OCI-LY7 (cell line): ENCODE data around the gene ZBTB7A. TPM values are rescaled to one million over a fixed set of nuclear protein-coding genes. Genes with fewer than 3 reads are reported as not detected.

ENCODE experiments used
- BruUV-seq: library from RNA; stranded (reverse); fragments of 400-500 nt; replicated peaks from 2 replicates; lab custom pipeline; 2021; lab: Mats Ljungman, UMichigan
- CTCF ChIA-PET: fragments of 300-600 bp; sonication (Branson Sonifier 250); formaldehyde crosslinking; loops from one replicate; lab custom pipeline; 2022; ENCODE audit warnings: antibody characterized with exemption; ENCODE audit not compliant: unreplicated experiment; lab: Charles Lee
- POLR2A ChIA-PET: fragments of 300-600 bp; sonication (Branson Sonifier 250); formaldehyde crosslinking; loops from one replicate; lab custom pipeline; 2022; ENCODE audit warnings: antibody characterized with exemption; lab: Charles Lee
- DNase-seq: peaks from one replicate; pipeline ENCODE4 v3.0.0-alpha.2; 2015; ENCODE audit warnings: low spot score
- H2AFZ ChIP-seq: fragments of 200-600 bp; sonication (generic), shearing (Covaris generic); 2 replicates; pipeline ENCODE4 v1.6.1; 2014; ENCODE audit warnings: mild to moderate bottlenecking, antibody characterized with exemption, low read length, moderate library complexity
- H3K27ac ChIP-seq: fragments of 200-600 bp; sonication (generic); 2 replicates; pipeline ENCODE4 v1.5.1; 2014; ENCODE audit warnings: mixed run types, low read depth, mild to moderate bottlenecking, moderate library complexity, low read length, inconsistent platforms; ENCODE audit not compliant: poor library complexity, severe bottlenecking
- H3K36me3 ChIP-seq: fragments of 200-600 bp; sonication (generic); 2 replicates; pipeline ENCODE4 v1.6.1; 2014; ENCODE audit warnings: mild to moderate bottlenecking, antibody characterized with exemption, low read length, moderate library complexity, mixed read lengths; ENCODE audit not compliant: insufficient read depth
- H3K4me1 ChIP-seq: fragments of 200-600 bp; sonication (generic); 2 replicates; pipeline ENCODE4 v1.5.1; 2014; ENCODE audit warnings: mild to moderate bottlenecking, low read length; ENCODE audit not compliant: insufficient read depth, poor library complexity, severe bottlenecking
- H3K4me2 ChIP-seq: fragments of 200-600 bp; sonication (generic); 2 replicates; pipeline ENCODE4 v1.6.1; 2014; ENCODE audit warnings: mild to moderate bottlenecking, low read length
- H3K4me3 ChIP-seq: fragments of 200-600 bp; sonication (generic); 2 replicates; pipeline ENCODE4 v1.5.1; 2014; ENCODE audit warnings: mild to moderate bottlenecking, low read depth, low read length; ENCODE audit not compliant: poor library complexity, severe bottlenecking
- H3K79me2 ChIP-seq: fragments of 200-600 bp; sonication (generic); 2 replicates; pipeline ENCODE4 v1.6.1; 2016; ENCODE audit warnings: low read depth, mild to moderate bottlenecking, low read length, moderate library complexity, mixed read lengths; ENCODE audit not compliant: insufficient read depth
- H3K9me2 ChIP-seq: fragments of 200-600 bp; sonication (generic); 2 replicates; pipeline ENCODE4 v1.6.1; 2016; ENCODE audit warnings: mild to moderate bottlenecking, low read length, mixed read lengths; ENCODE audit not compliant: insufficient read depth
- H3K9me3 ChIP-seq: fragments of 200-600 bp; sonication (generic); 2 replicates; pipeline ENCODE4 v1.6.1; 2014; ENCODE audit warnings: mild to moderate bottlenecking, mixed run types, low read length, mixed read lengths
- H4K20me1 ChIP-seq: fragments of 200-600 bp; sonication (generic); 2 replicates; pipeline ENCODE4 v1.6.1; 2014; ENCODE audit warnings: mild to moderate bottlenecking, antibody characterized with exemption, low read length, moderate library complexity, mixed read lengths; ENCODE audit not compliant: insufficient read depth
- EZH2phosphoT487 ChIP-seq: fragments of 200-600 bp; sonication (generic); IDR thresholded peaks from 2 replicates; pipeline ENCODE4 v1.6.1; 2018; ENCODE audit warnings: low read depth, borderline replicate concordance, mild to moderate bottlenecking, mixed run types, antibody characterized with exemption, low read length, moderate library complexity, mixed read lengths
- intact Hi-C: fragments of 100-400 bp; cut with micrococcal nuclease; formaldehyde crosslinking; loops from one replicate; pipeline ENCODE4 v1.10.0; 2022; ENCODE audit not compliant: unreplicated experiment
- total RNA-seq, 2 experiments: library from RNA; depleted of rRNA in 1 of 2; stranded (reverse); fragments of >200 nt in 1 of 2; shearing (Covaris generic) in 1 of 2; gene quantifications; 2 replicates each; pipeline ENCODE4 v1.2.3, GENCODE V29; 2014 to 2022
- TF ChIP-seq, protein P1 (sequence below): fragments of 200-600 bp; sonication (generic); conservative IDR thresholded peaks from 2 replicates; pipeline ENCODE4 v1.5.1; 2014; ENCODE audit warnings: mild to moderate bottlenecking, antibody characterized with exemption, low read length, moderate library complexity, mixed read lengths

ZBTB7A gene
- total RNA-seq, 2 experiments from 2014 or later = 17.2 to 29.3 TPM

DNA sequence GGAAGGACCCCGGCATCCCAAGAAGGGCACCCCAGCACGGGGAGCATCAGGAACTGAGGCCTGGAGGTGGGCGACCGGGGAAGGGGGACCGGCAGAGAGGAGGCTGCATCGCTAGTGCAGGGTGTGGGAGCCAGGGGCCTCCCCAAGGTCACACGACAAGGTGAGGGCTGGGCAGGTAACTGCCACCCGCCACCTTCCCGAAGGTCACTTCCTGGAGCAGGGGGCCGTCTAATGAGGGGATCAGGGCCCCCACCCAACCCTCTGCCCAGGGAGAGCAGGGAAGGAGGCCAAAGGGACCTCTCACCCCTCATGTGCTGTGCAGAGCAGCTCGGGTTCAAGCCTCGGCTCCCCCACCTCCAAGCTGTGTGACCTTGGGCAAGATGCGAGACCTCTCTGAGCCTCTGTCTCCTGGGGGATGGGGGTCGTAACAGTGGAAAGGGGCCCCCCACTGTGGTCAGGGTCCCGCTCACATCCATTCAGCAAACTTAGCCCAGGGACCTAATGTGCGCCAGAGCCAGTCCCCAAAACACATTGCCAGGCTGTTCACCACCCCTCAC, 6.0 kb downstream of the ZBTB7A start:
- TF ChIP-seq, protein P1, sequence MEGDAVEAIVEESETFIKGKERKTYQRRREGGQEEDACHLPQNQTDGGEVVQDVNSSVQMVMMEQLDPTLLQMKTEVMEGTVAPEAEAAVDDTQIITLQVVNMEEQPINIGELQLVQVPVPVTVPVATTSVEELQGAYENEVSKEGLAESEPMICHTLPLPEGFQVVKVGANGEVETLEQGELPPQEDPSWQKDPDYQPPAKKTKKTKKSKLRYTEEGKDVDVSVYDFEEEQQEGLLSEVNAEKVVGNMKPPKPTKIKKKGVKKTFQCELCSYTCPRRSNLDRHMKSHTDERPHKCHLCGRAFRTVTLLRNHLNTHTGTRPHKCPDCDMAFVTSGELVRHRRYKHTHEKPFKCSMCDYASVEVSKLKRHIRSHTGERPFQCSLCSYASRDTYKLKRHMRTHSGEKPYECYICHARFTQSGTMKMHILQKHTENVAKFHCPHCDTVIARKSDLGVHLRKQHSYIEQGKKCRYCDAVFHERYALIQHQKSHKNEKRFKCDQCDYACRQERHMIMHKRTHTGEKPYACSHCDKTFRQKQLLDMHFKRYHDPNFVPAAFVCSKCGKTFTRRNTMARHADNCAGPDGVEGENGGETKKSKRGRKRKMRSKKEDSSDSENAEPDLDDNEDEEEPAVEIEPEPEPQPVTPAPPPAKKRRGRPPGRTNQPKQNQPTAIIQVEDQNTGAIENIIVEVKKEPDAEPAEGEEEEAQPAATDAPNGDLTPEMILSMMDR = no peak
- no peak for TF ChIP-seq EZH2phosphoT487
- BruUV-seq = no TSS peak
- DNase-seq = no peak
- Histone ChIP-seq H3K9me3 (no peaks in the 10 kb centered on the region), H3K9me2 (no peaks in the 10 kb centered on the region), H3K4me1 (peaks cover 46% of the 10 kb centered on the region), H2AFZ (no peak overlapping the region), H3K27ac (peak overlapping the region; percentile 37), H3K4me2 (peak overlapping the region; percentile 73), H3K36me3 (peaks cover 69% of the 10 kb centered on the region), H4K20me1 (peaks cover 34% of the 10 kb centered on the region), H3K4me3 (peak overlapping the region; percentile 98), H3K79me2 (peaks cover 92% of the 10 kb centered on the region)
- intact Hi-C loops = loop anchor here (5.0 kb wide), 1 partner anchor 122 kb away; the partner anchor contains the start of genes ANKRD24 and SIRT6
- ChIA-PET POLR2A (no interaction called here), CTCF (no interaction called here)

DNA sequence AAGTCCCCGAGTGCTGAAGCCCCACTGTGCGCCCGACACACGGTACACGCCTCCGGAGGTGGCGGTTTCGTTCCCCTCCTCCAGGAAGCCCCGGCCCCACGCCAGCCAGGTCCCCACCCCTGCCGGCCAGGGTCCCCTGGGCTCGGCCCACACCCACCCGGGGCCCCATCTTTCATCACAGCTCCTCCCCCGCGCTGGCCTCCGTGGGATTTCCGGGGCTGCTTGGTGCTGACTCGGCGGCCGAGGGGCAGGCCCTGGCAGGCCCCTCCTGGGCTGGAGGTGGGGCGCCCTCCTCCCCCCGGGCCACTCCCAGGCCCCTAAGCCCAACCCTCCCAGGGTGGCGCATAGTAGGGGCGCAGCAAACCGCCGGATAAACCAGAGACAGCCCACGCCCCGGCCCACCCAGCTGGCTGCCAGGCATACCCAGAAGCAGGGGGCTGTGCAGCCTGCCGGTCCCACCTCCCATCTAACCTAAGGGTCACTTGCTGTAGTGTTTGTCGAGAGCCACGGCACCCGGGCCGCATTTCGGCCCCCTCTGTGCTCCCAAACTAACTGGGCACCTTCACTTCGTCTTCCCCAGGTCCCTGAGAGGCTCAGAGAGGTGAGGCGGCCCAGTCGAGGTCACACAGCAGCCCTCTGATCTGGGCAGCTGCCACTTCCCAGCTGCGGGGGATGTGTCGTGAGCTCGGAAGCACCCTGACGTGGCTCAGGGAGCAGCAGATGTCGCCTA, 6.6 kb downstream of the ZBTB7A start:
- Histone ChIP-seq H2AFZ (no peak overlapping the region), H3K79me2 (peaks cover 92% of the 10 kb centered on the region), H3K9me3 (no peaks in the 10 kb centered on the region), H3K4me2 (peak overlapping the region; percentile 73), H3K4me1 (peaks cover 46% of the 10 kb centered on the region), H3K4me3 (peak overlapping the region; percentile 98), H3K36me3 (peaks cover 73% of the 10 kb centered on the region), H3K27ac (peak overlapping the region; percentile 37), H3K9me2 (no peaks in the 10 kb centered on the region), H4K20me1 (peaks cover 34% of the 10 kb centered on the region)
- CTCF ChIA-PET = no interaction called here
- peak; percentile 32 for DNase-seq
- no peak for TF ChIP-seq EZH2phosphoT487
- TF ChIP-seq, protein P1 = no peak
- no TSS peak for BruUV-seq
- intact Hi-C loops = loop anchor here (5.0 kb wide), 1 partner anchor 122 kb away; the partner anchor contains the start of genes ANKRD24 and SIRT6
- POLR2A ChIA-PET = no interaction called here

DNA sequence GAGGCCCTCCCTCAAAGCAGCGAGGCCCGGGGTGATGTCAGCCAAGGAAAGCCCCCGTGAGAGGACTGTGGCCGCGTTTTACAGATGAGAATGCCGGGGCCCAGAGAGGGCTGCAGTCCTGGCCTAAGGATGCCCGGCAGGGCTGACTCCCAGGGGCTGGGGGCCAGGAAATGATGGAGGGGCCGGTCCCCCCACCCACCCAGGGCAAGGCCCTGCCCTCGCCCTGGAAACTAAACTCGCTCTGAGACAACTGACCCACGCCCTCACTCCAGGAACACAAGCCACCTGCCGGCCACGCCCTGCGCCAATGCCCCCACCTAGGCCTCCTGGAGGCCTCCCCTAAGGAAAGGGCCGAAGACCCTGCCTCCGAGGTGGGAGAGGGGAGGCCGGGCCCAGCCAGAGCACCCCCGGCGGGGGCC, 7.2 kb downstream of the ZBTB7A start:
- intact Hi-C loops = no loop called here
- Histone ChIP-seq H3K36me3 (peaks cover 75% of the 10 kb centered on the region), H3K4me2 (peak overlapping the region; percentile 73), H2AFZ (no peak overlapping the region), H3K4me3 (peak overlapping the region; percentile 98), H3K9me2 (no peaks in the 10 kb centered on the region), H3K27ac (peak overlapping the region; percentile 37), H3K9me3 (no peaks in the 10 kb centered on the region), H4K20me1 (peaks cover 31% of the 10 kb centered on the region), H3K79me2 (peaks cover 86% of the 10 kb centered on the region), H3K4me1 (peaks cover 46% of the 10 kb centered on the region)
- CTCF ChIA-PET = no interaction called here
- POLR2A ChIA-PET = no interaction called here
- no peak for TF ChIP-seq EZH2phosphoT487
- TF ChIP-seq, protein P1 = no peak
- BruUV-seq = no TSS peak
- DNase-seq = no peak
